Kidney (tissue), 14 donors: ENCODE results near the gene RAPGEF5. TPM values are rescaled to one million over a fixed set of nuclear protein-coding genes. Genes with fewer than 3 reads are reported as not detected.

Experiments used
- DNase-seq, 5 donors: peaks; one replicate each; pipeline ENCODE4 v3.0.0-alpha.2; 2013 to 2020
- FAIRE-seq: peaks from 2 replicates; lab custom pipeline; 2012; peaks lifted over from hg19 to GRCh38; lab: Jason Lieb, UNC
- H3K27ac ChIP-seq, 2 donors: one replicate each; pipeline ENCODE4 v1.7.0; 2013; ENCODE audit warnings: low read depth in 2 of 2, low read length in 2 of 2, inconsistent platforms in 1 of 2
- H3K27me3 ChIP-seq: one replicate; pipeline ENCODE4 v1.7.1; 2013; ENCODE audit warnings: low read length, inconsistent platforms; ENCODE audit not compliant: control insufficient read depth, insufficient read depth
- H3K36me3 ChIP-seq, 3 donors: one replicate each; pipeline versions ENCODE4 v1.7.0 to v1.7.1; 2013; ENCODE audit warnings: low read length in 3 of 3, control low read depth in 1 of 3, inconsistent platforms in 1 of 3; ENCODE audit not compliant: insufficient read depth in 3 of 3, control insufficient read depth in 2 of 3
- H3K4me1 ChIP-seq, 3 donors: one replicate each; pipeline versions ENCODE4 v1.7.0 to v1.7.1; 2013; ENCODE audit warnings: low read length in 3 of 3, inconsistent platforms in 1 of 3, low read depth in 1 of 3; ENCODE audit not compliant: control insufficient read depth in 2 of 3, insufficient read depth in 2 of 3
- H3K4me3 ChIP-seq, 3 donors: one replicate each; pipeline versions ENCODE4 v1.7.0 to v1.8.1; 2013; ENCODE audit warnings: low read length in 3 of 3, control low read depth in 1 of 3, inconsistent platforms in 1 of 3
- H3K9ac ChIP-seq, 3 donors: one replicate each; pipeline versions ENCODE4 v1.7.0 to v1.7.1; 2013; ENCODE audit warnings: low read length in 3 of 3, control low read depth in 1 of 3, inconsistent platforms in 1 of 3
- H3K9me3 ChIP-seq, 3 donors: one replicate each; pipeline versions ENCODE4 v1.7.0 to v1.7.1; 2013; ENCODE audit warnings: low read length in 3 of 3, control low read depth in 1 of 3, inconsistent platforms in 1 of 3; ENCODE audit not compliant: control insufficient read depth in 2 of 3, insufficient read depth in 1 of 3
- intact Hi-C: fragments of 100-400 bp; cut with DNase I; formaldehyde crosslinking; loops from one replicate; pipeline ENCODE4 v1.11.1; 2022
- polyA plus RNA-seq: library from polyadenylated mRNA; stranded (reverse); fragments of 350-450 nt; fragmentation: Illumina TruSeq; extraction: RNeasy Lipid Tissue Mini Kit (QIAGEN cat#74804); gene quantifications from one replicate; pipeline ENCODE4 v1.2.3, GENCODE V29; 2014; ENCODE audit warnings: low read depth, low replicate concordance; ENCODE audit not compliant: insufficient read depth
- total RNA-seq: library from RNA; stranded (reverse); fragmentation: NEBNext Ultra II Directional; extraction: Animal tissue kit (Norgen Biotek cat#: 25700); gene quantifications from one replicate; pipeline ENCODE4 v1.2.1, GENCODE V29; 2021
- TF ChIP-seq, protein P1 (sequence below): IDR thresholded peaks from 3 replicates; pipeline ENCODE4 v1.5.1; 2012; ENCODE audit warnings: mild to moderate bottlenecking, moderate library complexity, borderline replicate concordance; ENCODE audit not compliant: insufficient read depth; ENCODE audit errors: extremely low read depth
- donor health status: control.
- donor health status: control.
- donor health status: control.
- donor health status: control.
- donor health status: control.
- donor health status: DM: yes; HTN: yes; CAD: no.
- donor health status: Normal renal cell carcinoma (clear cell type).

RAPGEF5 gene
- total and polyA plus RNA-seq, 2 donors from 2014 or later = 3.9 to 67.8 TPM

DNA sequence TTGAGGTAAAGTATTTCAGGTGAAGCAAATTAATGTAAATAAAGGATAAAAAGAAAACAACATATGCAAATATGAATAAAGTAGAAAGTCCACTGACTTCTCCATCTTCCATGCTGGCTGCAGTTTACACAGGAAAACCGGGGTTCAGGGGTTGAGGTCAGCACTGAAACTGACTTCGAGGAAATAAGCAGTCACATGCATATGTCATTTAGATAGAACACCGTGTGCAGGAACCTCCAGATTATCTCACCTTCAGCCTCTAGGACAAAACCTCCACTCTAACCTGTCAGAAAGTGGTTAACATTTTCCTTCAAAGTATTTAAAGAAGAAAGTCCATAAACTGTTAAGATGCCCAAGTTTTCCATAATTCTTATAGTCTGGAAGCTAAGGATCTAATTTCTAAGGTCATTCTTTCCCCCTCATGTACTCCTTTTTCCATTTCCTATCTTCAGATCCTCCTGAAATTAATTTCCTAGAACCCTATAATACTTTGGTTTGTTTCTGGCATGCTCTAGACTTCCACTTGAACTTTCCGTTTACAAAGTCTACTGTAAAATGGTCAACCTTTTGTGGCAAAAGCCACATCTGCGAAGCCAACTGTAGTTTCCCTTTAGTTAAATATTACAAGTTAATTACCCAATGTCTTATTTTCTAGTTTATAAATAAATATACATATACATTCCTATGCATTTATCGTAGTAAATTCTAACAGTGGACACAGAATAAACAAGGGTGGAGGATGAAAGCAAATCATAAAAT, 173.3 kb downstream of the RAPGEF5 start:
- no peak overlapping the region for H3K4me3 ChIP-seq
- FAIRE-seq (peak; percentile 29), DNase-seq (no peak)
- no peaks in the 10 kb centered on the region for H3K36me3 ChIP-seq
- intact Hi-C loops = no loop called here
- H3K9me3 ChIP-seq = no peaks in the 10 kb centered on the region
- no peak overlapping the region for H3K9ac ChIP-seq
- no peaks in the 10 kb centered on the region for H3K4me1 ChIP-seq
- TF ChIP-seq, protein P1, sequence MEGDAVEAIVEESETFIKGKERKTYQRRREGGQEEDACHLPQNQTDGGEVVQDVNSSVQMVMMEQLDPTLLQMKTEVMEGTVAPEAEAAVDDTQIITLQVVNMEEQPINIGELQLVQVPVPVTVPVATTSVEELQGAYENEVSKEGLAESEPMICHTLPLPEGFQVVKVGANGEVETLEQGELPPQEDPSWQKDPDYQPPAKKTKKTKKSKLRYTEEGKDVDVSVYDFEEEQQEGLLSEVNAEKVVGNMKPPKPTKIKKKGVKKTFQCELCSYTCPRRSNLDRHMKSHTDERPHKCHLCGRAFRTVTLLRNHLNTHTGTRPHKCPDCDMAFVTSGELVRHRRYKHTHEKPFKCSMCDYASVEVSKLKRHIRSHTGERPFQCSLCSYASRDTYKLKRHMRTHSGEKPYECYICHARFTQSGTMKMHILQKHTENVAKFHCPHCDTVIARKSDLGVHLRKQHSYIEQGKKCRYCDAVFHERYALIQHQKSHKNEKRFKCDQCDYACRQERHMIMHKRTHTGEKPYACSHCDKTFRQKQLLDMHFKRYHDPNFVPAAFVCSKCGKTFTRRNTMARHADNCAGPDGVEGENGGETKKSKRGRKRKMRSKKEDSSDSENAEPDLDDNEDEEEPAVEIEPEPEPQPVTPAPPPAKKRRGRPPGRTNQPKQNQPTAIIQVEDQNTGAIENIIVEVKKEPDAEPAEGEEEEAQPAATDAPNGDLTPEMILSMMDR = no peak
- H3K27ac ChIP-seq = no peak overlapping the region
- no peaks in the 10 kb centered on the region for H3K27me3 ChIP-seq

DNA sequence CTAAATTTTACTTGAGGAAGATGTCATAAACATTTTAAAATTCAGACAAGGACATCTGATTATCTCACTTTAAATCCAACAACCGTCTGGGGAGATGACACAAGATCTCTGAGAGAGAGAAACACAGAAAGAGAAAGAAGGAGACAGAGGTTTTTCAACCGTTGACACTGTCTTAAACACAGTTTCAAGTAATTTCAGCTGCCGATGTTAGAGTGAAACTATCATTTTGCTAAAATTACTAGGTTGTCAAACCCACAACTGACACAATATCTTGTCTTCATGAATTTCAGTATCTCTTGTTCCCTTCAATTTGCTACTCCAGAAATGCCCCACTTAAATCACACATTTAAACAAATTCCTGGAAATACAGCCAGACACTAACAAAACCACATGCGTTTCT, 174.8 kb downstream of the RAPGEF5 start:
- Histone ChIP-seq H3K27ac (no peak overlapping the region), H3K4me3 (no peak overlapping the region), H3K4me1 (no peaks in the 10 kb centered on the region), H3K9ac (no peak overlapping the region), H3K27me3 (no peaks in the 10 kb centered on the region), H3K36me3 (no peaks in the 10 kb centered on the region), H3K9me3 (no peaks in the 10 kb centered on the region)
- TF ChIP-seq, protein P1 = no peak
- FAIRE-seq = no peak
- DNase-seq = no peak
- intact Hi-C loops = no loop called here

DNA sequence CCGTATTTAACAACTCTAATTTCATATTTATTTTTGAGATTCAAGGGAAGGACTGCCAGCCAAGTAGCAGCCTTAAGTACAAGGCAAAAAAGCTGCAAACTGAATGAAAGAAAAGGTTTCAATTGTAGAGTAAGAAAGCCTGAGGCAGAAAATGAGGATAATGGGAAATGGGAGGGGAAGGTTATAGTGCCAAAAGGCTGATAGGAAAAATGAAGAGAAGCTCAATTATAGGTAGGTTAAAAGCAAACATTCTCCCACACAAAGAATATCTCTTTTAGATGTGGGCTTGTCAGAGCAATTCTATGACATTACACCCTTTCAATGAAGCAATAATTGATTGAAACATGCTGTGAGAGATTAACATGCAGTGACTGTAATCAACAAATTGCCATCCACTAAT, 175.3 kb downstream of the RAPGEF5 start:
- Histone ChIP-seq H3K4me3 (no peak overlapping the region), H3K4me1 (no peaks in the 10 kb centered on the region), H3K36me3 (no peaks in the 10 kb centered on the region), H3K9ac (no peak overlapping the region), H3K27ac (no peak overlapping the region), H3K27me3 (no peaks in the 10 kb centered on the region), H3K9me3 (no peaks in the 10 kb centered on the region)
- FAIRE-seq = no peak
- TF ChIP-seq, protein P1 = no peak
- DNase-seq = no peak
- intact Hi-C loops = no loop called here
